ENCODE data around the gene USP40.

- no peak for TF ChIP-seq ZNF274 (IDR thresholded peaks at IDR 0.05; ENCODE audit: low read length)
- TF ChIP-seq ZNF274 (tag by site-specific recombination; IDR thresholded peaks at IDR 0.05; ENCODE audit: borderline replicate concordance), result no peak
- no peak for TF ChIP-seq CTCF (tag by site-specific recombination; IDR thresholded peaks at IDR 0.05)
- TF ChIP-seq ZNF18 (tag by site-specific recombination; IDR thresholded peaks at IDR 0.05), result no peak
- no peak for TF ChIP-seq ZNF155 (tag by site-specific recombination; IDR thresholded peaks at IDR 0.05)
- TF ChIP-seq PRDM10 (tag by site-specific recombination; IDR thresholded peaks at IDR 0.05), result no peak
- TF ChIP-seq SALL2 (tag by site-specific recombination; IDR thresholded peaks at IDR 0.05; ENCODE audit: borderline replicate concordance), result no peak
- no peak for TF ChIP-seq ZNF692 (tag by site-specific recombination; IDR thresholded peaks at IDR 0.05)
- no peak for TF ChIP-seq PBX3 (CRISPR knock-in tag; IDR thresholded peaks at IDR 0.05)
- TF ChIP-seq ZNF473 (tag by site-specific recombination; IDR thresholded peaks at IDR 0.05), result no peak
- TF ChIP-seq ZNF510 (tag by site-specific recombination; IDR thresholded peaks at IDR 0.05; ENCODE audit: insufficient replicate concordance), result no peak
- no peak for TF ChIP-seq ZBTB21 (tag by site-specific recombination; IDR thresholded peaks at IDR 0.05)
- TF ChIP-seq ZBTB49 (tag by site-specific recombination; IDR thresholded peaks at IDR 0.05; ENCODE audit: low read depth), result no peak
- no peak for TF ChIP-seq ZSCAN5A (tag by site-specific recombination; IDR thresholded peaks at IDR 0.05)
Observed at GRCh38 chr2:233498126-233498525, 68.5 kb downstream of the USP40 start.

Data from HEK293 (cell line).